Uterus (tissue), 2 donors: ENCODE results near the gene ARL4D.

ENCODE experiments used
- POLR2A ChIP-seq, 2 donors: fragments of 450-650 bp; IDR thresholded peaks; one replicate each; pipeline ENCODE4 v1.6.1; 2016; ENCODE audit warnings: antibody characterized with exemption in 2 of 2, mild to moderate bottlenecking in 1 of 2, moderate library complexity in 1 of 2
- TF ChIP-seq, protein P1 (sequence below), 4 experiments: fragments of 200-600 bp in 2 of 4; fragments of 450-650 bp in 2 of 4; sonication (generic) in 2 of 4; IDR thresholded peaks; one replicate each; pipeline ENCODE4 v1.5.1; 2016 to 2019; ENCODE audit warnings: antibody characterized with exemption in 4 of 4, mild to moderate bottlenecking in 2 of 4, moderate library complexity in 1 of 4

DNA sequence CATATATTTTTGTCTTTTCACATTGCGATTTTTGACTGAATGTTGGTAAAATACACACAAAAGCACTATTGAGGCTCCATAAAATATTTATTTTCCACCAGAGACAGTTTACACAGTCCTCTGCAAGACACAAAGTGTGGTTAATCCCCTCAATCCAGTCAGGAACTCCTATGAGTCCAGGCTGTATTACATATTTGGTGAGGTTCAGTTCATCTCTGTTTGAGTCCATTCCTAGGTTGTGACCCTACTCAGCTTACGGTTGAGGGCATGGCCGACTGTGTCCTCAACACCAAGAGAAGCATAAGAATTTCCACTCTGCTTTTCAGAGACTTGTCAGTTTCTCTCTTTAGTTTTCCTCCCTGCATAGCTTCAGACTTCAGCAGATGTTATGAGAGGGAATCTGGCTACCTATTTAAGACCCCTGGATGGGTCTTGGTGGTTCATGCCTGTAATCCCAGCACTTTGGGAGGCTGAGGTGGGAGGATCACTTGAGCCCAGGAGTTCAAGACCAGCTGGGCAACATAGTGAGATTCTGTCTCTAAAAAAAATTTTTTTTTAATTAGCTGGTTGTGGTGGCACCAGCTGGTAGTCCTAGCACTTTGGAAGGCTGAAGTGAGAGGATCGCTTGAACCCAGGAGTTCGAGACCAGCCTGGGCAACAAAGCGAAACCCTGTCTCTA lies 25.1 kb downstream of the ARL4D start:
- TF ChIP-seq, protein P1, sequence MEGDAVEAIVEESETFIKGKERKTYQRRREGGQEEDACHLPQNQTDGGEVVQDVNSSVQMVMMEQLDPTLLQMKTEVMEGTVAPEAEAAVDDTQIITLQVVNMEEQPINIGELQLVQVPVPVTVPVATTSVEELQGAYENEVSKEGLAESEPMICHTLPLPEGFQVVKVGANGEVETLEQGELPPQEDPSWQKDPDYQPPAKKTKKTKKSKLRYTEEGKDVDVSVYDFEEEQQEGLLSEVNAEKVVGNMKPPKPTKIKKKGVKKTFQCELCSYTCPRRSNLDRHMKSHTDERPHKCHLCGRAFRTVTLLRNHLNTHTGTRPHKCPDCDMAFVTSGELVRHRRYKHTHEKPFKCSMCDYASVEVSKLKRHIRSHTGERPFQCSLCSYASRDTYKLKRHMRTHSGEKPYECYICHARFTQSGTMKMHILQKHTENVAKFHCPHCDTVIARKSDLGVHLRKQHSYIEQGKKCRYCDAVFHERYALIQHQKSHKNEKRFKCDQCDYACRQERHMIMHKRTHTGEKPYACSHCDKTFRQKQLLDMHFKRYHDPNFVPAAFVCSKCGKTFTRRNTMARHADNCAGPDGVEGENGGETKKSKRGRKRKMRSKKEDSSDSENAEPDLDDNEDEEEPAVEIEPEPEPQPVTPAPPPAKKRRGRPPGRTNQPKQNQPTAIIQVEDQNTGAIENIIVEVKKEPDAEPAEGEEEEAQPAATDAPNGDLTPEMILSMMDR (IDR thresholded peaks at IDR 0.05): no peak
- no peak for TF ChIP-seq POLR2A (IDR thresholded peaks at IDR 0.05)
